COLO668 (cell line): ENCODE measurements around the gene RAB5IF.
"Not testable (repeated sequence)": the region's sequence is repeated elsewhere in the genome, so short reads cannot be mapped to it uniquely, and the experiment has no call there.

Experiments used
- DNase-seq: peaks from one replicate; lab custom pipeline; 2025; ENCODE audit not compliant: unreplicated experiment; lab: John Stamatoyannopoulos, UW

The RAB5IF gene

GRCh38 chr20:36628076-36628475 is 22.5 kb downstream of the RAB5IF start:
- DNase-seq = no peak

GRCh38 chr20:36629719-36630681 is 24.4 kb downstream of the RAB5IF start:
- DNase-seq = no peak

- no peak for DNase-seq
These were observed 26.1 kb downstream of the RAB5IF start for GRCh38 chr20:36631646-36632045.

GRCh38 chr20:36632147-36632486 is 26.5 kb downstream of the RAB5IF start:
- DNase-seq = no peak

GRCh38 chr20:36632487-36633284 is 27.1 kb downstream of the RAB5IF start:
- DNase-seq = peak; percentile 16

- DNase-seq = no peak
These were observed 27.8 kb downstream of the RAB5IF start for GRCh38 chr20:36633285-36633772.

GRCh38 chr20:36634342-36634741 is 28.8 kb downstream of the RAB5IF start:
- no peak for DNase-seq

GRCh38 chr20:36638876-36639400 is 33.4 kb downstream of the RAB5IF start:
- DNase-seq = not testable (repeated sequence)

- DNase-seq = no peak
These were observed 35.9 kb downstream of the RAB5IF start for GRCh38 chr20:36641506-36641843.

- no peak for DNase-seq
These were observed 36.6 kb downstream of the RAB5IF start for GRCh38 chr20:36642136-36642535.

- DNase-seq = no peak
These were observed 38.6 kb downstream of the RAB5IF start for GRCh38 chr20:36644032-36644705.

GRCh38 chr20:36644706-36645095 is 39.1 kb downstream of the RAB5IF start:
- DNase-seq = no peak

- DNase-seq = no peak
These were observed 39.8 kb downstream of the RAB5IF start for GRCh38 chr20:36645353-36645752.

- DNase-seq = no peak
These were observed 40.4 kb downstream of the RAB5IF start, which contains the start of gene SLA2 for GRCh38 chr20:36645998-36646397. TSS of gene SLA2 (minus strand) at chr20:36646196. CDS start at chr20:36641335, 4,861 bp downstream.

- DNase-seq = no peak
These were observed 41.1 kb downstream of the RAB5IF start for GRCh38 chr20:36646678-36647077.

- DNase-seq = no peak
These were observed 41.9 kb downstream of the RAB5IF start for GRCh38 chr20:36647196-36648121.

- DNase-seq = no peak
These were observed 47.9 kb downstream of the RAB5IF start for GRCh38 chr20:36653456-36653855.

GRCh38 chr20:36654506-36654905 is 48.9 kb downstream of the RAB5IF start:
- no peak for DNase-seq

- no peak for DNase-seq
These were observed 49.4 kb downstream of the RAB5IF start for GRCh38 chr20:36655004-36655403.

GRCh38 chr20:36656733-36657132 is 51.2 kb downstream of the RAB5IF start:
- no peak for DNase-seq
